ENCODE measurements around the gene TCF15. TPM values are rescaled to one million over a fixed set of nuclear protein-coding genes. Genes with fewer than 3 reads are reported as not detected.

The TCF15 gene
- total and polyA plus RNA-seq, 8 donors: 0.25 to 0.43 (median 0.33) TPM; not detected in 5

GRCh38 chr20:647479-648019 lies 37.4 kb upstream of the TCF15 start:
- 91 to 100% (median 97%) methylated on average over 2 of the region's 2 CpGs for WGBS, 5 donors
- no peak overlapping the region for H3K4me3 ChIP-seq
- intact Hi-C loops (cut with DNase I; ENCODE audit: low total_unique reads): loop anchor here (10.0 kb wide), 1 partner anchor 83 kb away; no protein-coding TSS in a partner anchor
- no peak for DNase-seq
- TF ChIP-seq POLR2AphosphoS5 (IDR thresholded peaks at IDR 0.05): no peak
- TF ChIP-seq POLR2A (IDR thresholded peaks at IDR 0.05): no peak
- no peak for TF ChIP-seq EP300 (IDR thresholded peaks at IDR 0.05)
- TF ChIP-seq, protein P1, sequence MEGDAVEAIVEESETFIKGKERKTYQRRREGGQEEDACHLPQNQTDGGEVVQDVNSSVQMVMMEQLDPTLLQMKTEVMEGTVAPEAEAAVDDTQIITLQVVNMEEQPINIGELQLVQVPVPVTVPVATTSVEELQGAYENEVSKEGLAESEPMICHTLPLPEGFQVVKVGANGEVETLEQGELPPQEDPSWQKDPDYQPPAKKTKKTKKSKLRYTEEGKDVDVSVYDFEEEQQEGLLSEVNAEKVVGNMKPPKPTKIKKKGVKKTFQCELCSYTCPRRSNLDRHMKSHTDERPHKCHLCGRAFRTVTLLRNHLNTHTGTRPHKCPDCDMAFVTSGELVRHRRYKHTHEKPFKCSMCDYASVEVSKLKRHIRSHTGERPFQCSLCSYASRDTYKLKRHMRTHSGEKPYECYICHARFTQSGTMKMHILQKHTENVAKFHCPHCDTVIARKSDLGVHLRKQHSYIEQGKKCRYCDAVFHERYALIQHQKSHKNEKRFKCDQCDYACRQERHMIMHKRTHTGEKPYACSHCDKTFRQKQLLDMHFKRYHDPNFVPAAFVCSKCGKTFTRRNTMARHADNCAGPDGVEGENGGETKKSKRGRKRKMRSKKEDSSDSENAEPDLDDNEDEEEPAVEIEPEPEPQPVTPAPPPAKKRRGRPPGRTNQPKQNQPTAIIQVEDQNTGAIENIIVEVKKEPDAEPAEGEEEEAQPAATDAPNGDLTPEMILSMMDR (IDR thresholded peaks at IDR 0.05): no peak
- peaks cover 32 to 48% (median 46%) of the 10 kb centered on the region in 4 donors for H3K36me3 ChIP-seq
- H3K9me3 ChIP-seq: peaks cover 0 to 3% (median 0%) of the 10 kb centered on the region in 4 donors
- H3K4me1 ChIP-seq: peaks cover 12 to 36% (median 29%) of the 10 kb centered on the region in 4 donors
- no peak overlapping the region for H3K27ac ChIP-seq
- peaks cover 0 to 9% (median 5%) of the 10 kb centered on the region in 3 donors for H3K27me3 ChIP-seq

GRCh38 chr20:646868-647233 lies 36.7 kb upstream of the TCF15 start:
- Histone ChIP-seq H3K27me3 (peaks cover 0 to 13% (median 9%) of the 10 kb centered on the region in 3 donors), H3K4me1 (peaks cover 7 to 33% (median 24%) of the 10 kb centered on the region in 4 donors), H3K36me3 (peaks cover 32 to 48% (median 46%) of the 10 kb centered on the region in 4 donors), H3K4me3 (no peak overlapping the region), H3K27ac (no peak overlapping the region), H3K9me3 (peaks cover 0 to 3% (median 0%) of the 10 kb centered on the region in 4 donors)
- WGBS, 5 donors: 89 to 94% (median 90%) methylated on average over 2 of the region's 2 CpGs
- TF ChIP-seq POLR2AphosphoS5 (IDR thresholded peaks at IDR 0.05) (no peak), EP300 (IDR thresholded peaks at IDR 0.05) (no peak), POLR2A (IDR thresholded peaks at IDR 0.05) (no peak)
- TF ChIP-seq, protein P1 (IDR thresholded peaks at IDR 0.05): no peak
- intact Hi-C loops (cut with DNase I; ENCODE audit: low total_unique reads): loop anchor here (10.0 kb wide), 1 partner anchor 82 kb away; no protein-coding TSS in a partner anchor
- DNase-seq: no peak

DNA sequence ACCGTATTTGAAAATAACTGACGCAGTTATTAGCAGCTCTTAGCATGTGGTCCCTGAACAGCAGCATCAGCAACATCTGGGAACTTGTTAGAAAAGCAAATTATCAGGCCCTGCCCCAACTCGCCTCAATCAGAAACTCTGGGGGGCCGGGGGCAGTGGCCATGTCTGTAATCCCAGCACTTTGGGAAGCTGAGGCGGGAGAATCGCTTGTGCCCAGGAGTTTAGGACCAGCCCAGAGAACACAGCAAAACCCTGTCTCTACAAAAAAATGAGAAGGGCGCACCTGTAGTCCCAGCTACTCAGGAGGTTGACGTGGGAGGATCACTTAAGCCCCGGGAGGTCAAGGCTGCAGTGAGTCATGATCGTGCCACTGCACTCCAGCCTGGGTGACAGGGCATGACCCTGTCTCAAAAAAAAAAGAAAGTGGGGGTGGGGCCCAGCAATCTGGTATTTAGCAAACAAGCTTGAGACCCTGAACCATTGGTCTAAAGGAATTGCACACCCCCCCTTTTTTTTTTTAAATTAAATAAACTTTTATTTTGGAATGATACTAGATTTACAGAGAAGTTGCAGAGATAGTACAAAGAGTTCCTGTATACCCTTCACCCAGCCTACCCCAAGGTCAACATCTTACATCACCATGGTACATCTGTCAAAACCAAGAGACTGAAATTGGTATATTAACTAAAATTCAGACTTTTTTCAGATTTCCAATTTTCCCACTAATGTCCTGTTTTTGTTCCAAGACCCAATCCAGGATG lies 36.2 kb upstream of the TCF15 start:
- no peak for DNase-seq
- 73 to 81% (median 80%) methylated on average over 10 of the region's 10 CpGs for WGBS, 5 donors

More for the DNA sequence above, 36.2 kb upstream of the TCF15 start:
- H3K9me3 ChIP-seq: peaks cover 0 to 3% (median 0%) of the 10 kb centered on the region in 4 donors
- TF ChIP-seq, protein P1 (IDR thresholded peaks at IDR 0.05): no peak
- TF ChIP-seq EP300 (IDR thresholded peaks at IDR 0.05) (no peak), POLR2A (IDR thresholded peaks at IDR 0.05) (no peak), POLR2AphosphoS5 (IDR thresholded peaks at IDR 0.05) (no peak)
- peaks cover 4 to 27% (median 18%) of the 10 kb centered on the region in 4 donors for H3K4me1 ChIP-seq
- peaks cover 32 to 47% (median 46%) of the 10 kb centered on the region in 4 donors for H3K36me3 ChIP-seq
- peaks cover 0 to 16% (median 9%) of the 10 kb centered on the region in 3 donors for H3K27me3 ChIP-seq
- no peak overlapping the region for H3K4me3 ChIP-seq
- H3K27ac ChIP-seq: peak overlapping the region in 1 of 5 donors; percentile 2
- intact Hi-C loops (cut with DNase I; ENCODE audit: low total_unique reads): loop anchor here (10.0 kb wide), 1 partner anchor 81 kb away; no protein-coding TSS in a partner anchor
